Chondrocyte (in vitro differentiated cells): Measurements from ENCODE around the gene RPS17. TPM values are rescaled to one million over a fixed set of nuclear protein-coding genes. Genes with fewer than 3 reads are reported as not detected.

ENCODE experiments used
- DNase-seq: peaks from one replicate; pipeline ENCODE4 v3.0.0; 2021; ENCODE audit warnings: mixed read lengths, low spot score
- H3K27ac Mint-ChIP-seq: one replicate; pipeline ENCODE4 v1.8.0; 2021; ENCODE audit warnings: mild to moderate bottlenecking, moderate library complexity, mixed read lengths; ENCODE audit not compliant: unreplicated experiment
- H3K27me3 Mint-ChIP-seq: 2 replicates; pipeline ENCODE4 v1.8.0; 2021; ENCODE audit warnings: low read depth, mixed read lengths
- H3K36me3 Mint-ChIP-seq: 2 replicates; pipeline ENCODE4 v1.8.0; 2021; ENCODE audit warnings: low read depth, mixed read lengths
- H3K4me1 Mint-ChIP-seq: 2 replicates; pipeline ENCODE4 v1.8.0; 2021; ENCODE audit warnings: low read depth, mild to moderate bottlenecking, mixed read lengths
- H3K4me3 Mint-ChIP-seq: one replicate; pipeline ENCODE4 v1.8.0; 2021; ENCODE audit warnings: mild to moderate bottlenecking, moderate library complexity, mixed read lengths; ENCODE audit not compliant: unreplicated experiment
- H3K9me3 Mint-ChIP-seq: 2 replicates; pipeline ENCODE4 v1.8.0; 2021; ENCODE audit warnings: low read depth, mixed read lengths
- total RNA-seq: library from RNA; stranded (reverse); gene quantifications from 3 replicates; pipeline ENCODE4 v1.2.1, GENCODE V29; 2021
- TF ChIP-seq, protein P1 (sequence below): fragments of 200-600 bp; sonication (generic); IDR thresholded peaks from 2 replicates; pipeline ENCODE4 v1.5.0; 2021; ENCODE audit warnings: antibody characterized with exemption, mild to moderate bottlenecking, moderate library complexity

Gene RPS17
- total RNA-seq, 1 donor from 2014 or later, result 1,001 TPM

DNA sequence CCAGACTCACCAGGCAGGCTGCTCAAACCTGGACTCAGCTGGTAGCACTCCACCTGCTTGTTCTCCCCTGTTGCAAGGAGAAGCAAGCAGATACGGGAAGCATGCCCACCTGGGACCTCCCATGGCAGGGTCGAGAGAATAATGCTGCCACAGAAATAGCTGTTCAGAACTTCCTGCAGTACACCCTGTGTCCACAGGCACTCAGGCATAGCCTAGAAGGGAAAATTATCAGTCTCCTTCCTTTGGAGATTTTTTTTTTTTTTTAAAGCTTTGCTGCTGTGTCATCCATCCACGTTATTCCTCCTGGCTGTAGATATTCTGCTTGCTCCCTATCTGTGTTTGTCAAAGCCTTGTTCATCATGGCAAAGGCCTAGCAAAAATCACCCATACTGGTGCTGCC, 32.7 kb upstream of the RPS17 start:
- peaks cover 10% of the 10 kb centered on the region for H3K4me1 Mint-ChIP-seq
- H3K27ac Mint-ChIP-seq, result no peak overlapping the region
- no peak for DNase-seq
- TF ChIP-seq, protein P1, sequence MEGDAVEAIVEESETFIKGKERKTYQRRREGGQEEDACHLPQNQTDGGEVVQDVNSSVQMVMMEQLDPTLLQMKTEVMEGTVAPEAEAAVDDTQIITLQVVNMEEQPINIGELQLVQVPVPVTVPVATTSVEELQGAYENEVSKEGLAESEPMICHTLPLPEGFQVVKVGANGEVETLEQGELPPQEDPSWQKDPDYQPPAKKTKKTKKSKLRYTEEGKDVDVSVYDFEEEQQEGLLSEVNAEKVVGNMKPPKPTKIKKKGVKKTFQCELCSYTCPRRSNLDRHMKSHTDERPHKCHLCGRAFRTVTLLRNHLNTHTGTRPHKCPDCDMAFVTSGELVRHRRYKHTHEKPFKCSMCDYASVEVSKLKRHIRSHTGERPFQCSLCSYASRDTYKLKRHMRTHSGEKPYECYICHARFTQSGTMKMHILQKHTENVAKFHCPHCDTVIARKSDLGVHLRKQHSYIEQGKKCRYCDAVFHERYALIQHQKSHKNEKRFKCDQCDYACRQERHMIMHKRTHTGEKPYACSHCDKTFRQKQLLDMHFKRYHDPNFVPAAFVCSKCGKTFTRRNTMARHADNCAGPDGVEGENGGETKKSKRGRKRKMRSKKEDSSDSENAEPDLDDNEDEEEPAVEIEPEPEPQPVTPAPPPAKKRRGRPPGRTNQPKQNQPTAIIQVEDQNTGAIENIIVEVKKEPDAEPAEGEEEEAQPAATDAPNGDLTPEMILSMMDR, result no peak
- no peaks in the 10 kb centered on the region for H3K36me3 Mint-ChIP-seq
- peaks cover 18% of the 10 kb centered on the region for H3K27me3 Mint-ChIP-seq
- H3K4me3 Mint-ChIP-seq, result no peak overlapping the region
- no peaks in the 10 kb centered on the region for H3K9me3 Mint-ChIP-seq

DNA sequence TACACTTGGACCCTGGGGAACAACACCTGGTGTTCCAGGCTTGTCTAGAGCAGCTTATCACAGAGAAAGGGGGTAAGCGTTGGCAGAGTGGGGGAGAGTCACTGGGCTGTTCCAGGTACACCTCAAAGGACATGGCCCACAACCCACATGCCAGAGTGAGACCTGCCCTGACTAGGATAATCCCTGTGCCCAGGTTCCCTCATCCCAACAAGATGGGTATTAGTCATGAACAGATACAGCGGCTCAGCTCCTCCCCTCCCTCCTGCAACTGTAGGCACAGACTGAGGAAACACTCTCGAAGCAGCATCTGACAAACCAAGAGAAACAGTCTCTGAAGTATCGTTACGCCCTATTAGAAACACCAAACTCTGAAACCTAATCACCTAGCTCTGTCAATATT, 32.1 kb upstream of the RPS17 start:
- Mint-ChIP-seq H3K36me3 (no peaks in the 10 kb centered on the region), H3K4me3 (no peak overlapping the region), H3K9me3 (no peaks in the 10 kb centered on the region), H3K27me3 (peaks cover 18% of the 10 kb centered on the region), H3K27ac (peak overlapping the region; percentile 10), H3K4me1 (peaks cover 10% of the 10 kb centered on the region)
- no peak for DNase-seq
- TF ChIP-seq, protein P1, result no peak

DNA sequence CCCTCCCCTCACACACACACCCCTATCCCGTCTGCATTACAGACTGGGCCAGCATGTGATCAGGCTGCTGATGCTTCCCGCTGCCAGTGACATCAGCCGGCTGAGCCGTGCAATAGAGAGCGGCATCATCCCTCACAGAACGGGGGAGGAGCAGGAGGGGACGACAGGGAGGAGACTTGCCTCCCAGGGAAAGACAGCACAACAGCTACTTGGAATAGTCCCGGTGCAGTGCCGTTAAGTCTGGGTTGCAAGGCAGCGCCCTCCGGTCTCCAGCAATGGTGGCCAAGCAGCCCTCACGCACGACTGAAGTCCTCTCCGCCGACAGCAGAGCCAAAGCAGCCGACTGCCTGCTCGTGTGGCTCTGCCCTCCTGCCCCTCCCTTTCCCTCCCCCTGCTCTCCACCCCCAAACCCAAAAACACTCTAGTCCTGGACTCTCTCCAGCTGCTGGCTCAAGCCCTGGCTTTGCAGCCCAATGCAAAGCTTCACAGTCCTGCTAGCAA, 31.5 kb upstream of the RPS17 start:
- no peaks in the 10 kb centered on the region for H3K9me3 Mint-ChIP-seq
- H3K27me3 Mint-ChIP-seq, result peaks cover 18% of the 10 kb centered on the region
- no peak for DNase-seq
- H3K27ac Mint-ChIP-seq, result peak overlapping the region; percentile 71
- no peaks in the 10 kb centered on the region for H3K36me3 Mint-ChIP-seq
- H3K4me1 Mint-ChIP-seq, result peaks cover 14% of the 10 kb centered on the region
- H3K4me3 Mint-ChIP-seq, result peak overlapping the region; percentile 74
- TF ChIP-seq, protein P1, result no peak

DNA sequence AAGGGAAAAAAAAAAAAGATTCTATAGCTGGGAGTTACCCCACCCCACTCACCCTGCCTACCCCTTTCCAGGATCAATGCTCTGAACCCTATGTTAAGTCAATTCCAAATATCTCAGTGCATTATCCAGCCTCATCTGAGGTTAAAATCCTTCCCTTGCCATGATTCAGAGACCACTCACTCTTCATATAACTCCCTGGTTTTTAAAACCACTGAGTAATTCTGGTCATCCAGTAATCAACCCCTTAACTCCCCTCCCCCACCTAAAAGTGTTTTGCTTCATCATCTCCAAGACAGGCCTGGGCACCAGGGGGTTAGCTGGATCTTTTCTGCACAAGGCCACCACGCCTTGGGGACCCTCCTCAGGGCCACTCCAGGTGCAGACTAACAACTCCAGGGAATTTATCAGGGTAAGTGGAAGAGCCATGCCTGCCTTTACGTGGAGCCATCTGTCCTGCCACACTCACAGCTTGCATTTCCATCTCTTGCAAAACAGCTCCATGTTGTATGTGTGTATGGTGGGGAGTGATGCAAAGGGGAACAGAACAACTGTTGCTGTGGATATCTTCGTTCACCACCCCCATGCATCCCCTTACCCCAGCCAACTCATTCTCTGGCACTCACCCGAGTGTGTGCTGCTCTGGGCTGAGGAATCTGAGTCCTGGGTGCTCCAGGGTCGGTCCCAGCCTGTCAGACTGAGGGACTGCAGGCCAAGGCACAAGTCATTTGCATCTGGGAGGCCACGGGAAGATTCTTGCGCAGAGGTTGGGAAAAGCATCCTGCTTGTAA, 30.7 kb upstream of the RPS17 start:
- Mint-ChIP-seq H3K9me3 (no peaks in the 10 kb centered on the region), H3K4me3 (peak overlapping the region; percentile 16), H3K27me3 (peaks cover 15% of the 10 kb centered on the region), H3K27ac (peak overlapping the region; percentile 70), H3K4me1 (peaks cover 18% of the 10 kb centered on the region), H3K36me3 (no peaks in the 10 kb centered on the region)
- TF ChIP-seq, protein P1, result no peak
- no peak for DNase-seq

DNA sequence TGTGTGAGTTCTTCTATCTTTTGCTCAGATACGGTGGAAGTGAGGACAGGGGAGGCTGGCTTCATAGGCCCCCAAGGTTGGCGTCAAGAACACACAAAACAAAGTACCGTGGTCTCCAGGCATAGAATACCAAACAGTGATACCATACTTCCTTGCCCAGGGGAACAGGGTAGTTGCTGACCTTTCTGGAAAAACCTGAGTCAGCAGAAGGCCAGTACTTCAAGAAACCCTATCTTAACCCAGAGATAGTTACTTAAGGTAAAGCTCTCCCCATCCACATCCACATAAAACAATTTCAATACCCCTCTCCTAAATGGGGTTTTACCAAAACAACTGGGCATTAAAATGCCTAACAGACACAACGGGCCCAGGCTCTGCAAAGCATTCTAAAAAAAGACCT, 29.6 kb upstream of the RPS17 start:
- Mint-ChIP-seq H3K36me3 (no peaks in the 10 kb centered on the region), H3K9me3 (no peaks in the 10 kb centered on the region), H3K4me1 (peaks cover 18% of the 10 kb centered on the region), H3K4me3 (no peak overlapping the region), H3K27me3 (peaks cover 5% of the 10 kb centered on the region), H3K27ac (no peak overlapping the region)
- TF ChIP-seq, protein P1, result no peak
- no peak for DNase-seq
